B cell (primary cell): Measurements from ENCODE around the gene GANC. TPM values are rescaled to one million over a fixed set of nuclear protein-coding genes. Genes with fewer than 3 reads are reported as not detected.

ENCODE experiments used
- ATAC-seq: fragments of 200-7000 bp; cut with Tn5 transposase; one replicate; pipeline ENCODE4 v1.10.0; 2021; ENCODE audit warnings: low read depth, mild to moderate bottlenecking, moderate number of reproducible peaks, moderate library complexity
- CTCF ChIA-PET: fragments of 350-600 bp; sonication (Branson Sonifier 250); formaldehyde crosslinking; loops from one replicate; lab custom pipeline; 2021; ENCODE audit warnings: antibody characterized with exemption, inconsistent platforms; lab: Charles Lee
- POLR2A ChIA-PET: fragments of 350-600 bp; sonication (Branson Sonifier 250); formaldehyde crosslinking; loops from one replicate; lab custom pipeline; 2021; ENCODE audit warnings: antibody characterized with exemption; lab: Charles Lee
- DNase-seq: peaks from one replicate; pipeline ENCODE4 v3.0.0; 2013
- H2AFZ ChIP-seq: 2 replicates; pipeline ENCODE4 v1.6.1; 2012; ENCODE audit warnings: mild to moderate bottlenecking, low read depth, low read length; ENCODE audit not compliant: insufficient read depth, poor library complexity, severe bottlenecking
- H3K27ac ChIP-seq, 2 donors: 1 replicate in 1 of 2; 2 replicates in 1 of 2; pipeline ENCODE4 v1.5.1; 2012 to 2013; ENCODE audit warnings: low read length in 2 of 2, mild to moderate bottlenecking in 2 of 2, moderate library complexity in 1 of 2
- H3K27me3 ChIP-seq, 4 experiments: fragments of 200-600 bp in 1 of 4; sonication (generic) in 1 of 4; replicated peaks in 1 of 4; 1 replicate in 2 of 4; 2 replicates in 2 of 4; pipeline versions ENCODE4 v1.6.1 to v1.7.0; 2013 to 2016; ENCODE audit warnings: low read length in 3 of 4, mild to moderate bottlenecking in 2 of 4, mixed read lengths in 1 of 4, moderate library complexity in 1 of 4; ENCODE audit not compliant: insufficient read depth in 4 of 4, control insufficient read depth in 3 of 4; ENCODE audit errors: control extremely low read depth in 1 of 4
- H3K36me3 ChIP-seq, 2 experiments: replicated peaks in 1 of 2; 1 replicate in 1 of 2; 2 replicates in 1 of 2; pipeline versions ENCODE4 v1.6.1 to v1.7.1; 2013; ENCODE audit warnings: low read length in 1 of 2; ENCODE audit not compliant: insufficient read depth in 2 of 2, control insufficient read depth in 1 of 2; ENCODE audit errors: control extremely low read depth in 1 of 2, extremely low read depth in 1 of 2
- H3K4me1 ChIP-seq, 2 donors: fragments of 200-600 bp in 1 of 2; sonication (generic) in 1 of 2; 1 replicate in 1 of 2; 2 replicates in 1 of 2; pipeline versions ENCODE4 v1.5.1 to v1.6.1; 2013 to 2017; ENCODE audit warnings: low read length in 2 of 2; ENCODE audit not compliant: control insufficient read depth in 2 of 2, insufficient read depth in 2 of 2
- H3K4me2 ChIP-seq: replicated peaks from 2 replicates; pipeline ENCODE3; 2012; ENCODE audit warnings: mild to moderate bottlenecking, low read depth, low read length; ENCODE audit not compliant: poor library complexity, severe bottlenecking
- H3K4me3 ChIP-seq, 5 experiments: fragments of 200-600 bp in 1 of 5; sonication (generic) in 1 of 5; 1 replicate in 3 of 5; 2 replicates in 2 of 5; pipeline versions ENCODE4 v1.5.1 to v1.7.0; 2011 to 2016; ENCODE audit warnings: low read length in 4 of 5, mild to moderate bottlenecking in 4 of 5, low read depth in 2 of 5, control low read depth in 1 of 5, moderate library complexity in 1 of 5; ENCODE audit not compliant: insufficient read depth in 1 of 5; ENCODE audit errors: control extremely low read depth in 1 of 5, extremely low read depth in 1 of 5
- H3K79me2 ChIP-seq: fragments of 200-600 bp; sonication (generic); one replicate; pipeline ENCODE4 v1.6.0; 2016; ENCODE audit warnings: low read length; ENCODE audit not compliant: control insufficient read depth, insufficient read depth
- H3K9ac ChIP-seq: fragments of 200-600 bp; sonication (generic); 2 replicates; pipeline ENCODE4 v1.6.1; 2017; ENCODE audit warnings: mild to moderate bottlenecking, low read length, moderate library complexity
- H3K9me3 ChIP-seq, 3 donors: one replicate each; pipeline versions ENCODE4 v1.6.1 to v1.7.1; 2013; ENCODE audit warnings: low read length in 2 of 3; ENCODE audit not compliant: control insufficient read depth in 2 of 3, insufficient read depth in 1 of 3; ENCODE audit errors: control extremely low read depth in 1 of 3
- H4K20me1 ChIP-seq: 2 replicates; pipeline ENCODE4 v1.6.0; 2012; ENCODE audit warnings: mild to moderate bottlenecking, low read length; ENCODE audit not compliant: insufficient read depth, control insufficient read depth, poor library complexity, severe bottlenecking
- H3K27ac Mint-ChIP-seq: one replicate; pipeline ENCODE4 v1.8.0; 2021; ENCODE audit warnings: mixed read lengths
- H3K27me3 Mint-ChIP-seq: one replicate; pipeline ENCODE4 v1.8.0; 2021; ENCODE audit warnings: mixed read lengths
- H3K4me1 Mint-ChIP-seq: one replicate; pipeline ENCODE4 v1.8.0; 2021; ENCODE audit warnings: mixed read lengths
- H3K4me3 Mint-ChIP-seq: one replicate; pipeline ENCODE4 v1.8.0; 2021; ENCODE audit warnings: mixed read lengths
- H3K9me3 Mint-ChIP-seq: one replicate; pipeline ENCODE4 v1.8.0; 2022; ENCODE audit warnings: mixed read lengths; ENCODE audit not compliant: insufficient read depth
- EZH2 ChIP-seq: IDR thresholded peaks from 2 replicates; pipeline ENCODE4 v1.6.1; 2012; ENCODE audit warnings: borderline replicate concordance, low read depth, mild to moderate bottlenecking, moderate library complexity, low read length; ENCODE audit not compliant: insufficient read depth, poor library complexity, severe bottlenecking
- WGBS: methylation state at CpG from one replicate; pipeline ENCODE4 v1.1.5; 2013; ENCODE audit warnings: missing lambda C conversion rate; ENCODE audit not compliant: insufficient coverage; 5-methylcytosine and 5-hydroxymethylcytosine counted together
- intact Hi-C: fragments of 100-400 bp; cut with micrococcal nuclease; formaldehyde crosslinking; loops from one replicate; pipeline ENCODE4 v1.10.0; 2022
- polyA plus RNA-seq: library from polyadenylated mRNA; depleted of rRNA; stranded (reverse); fragments of >200 nt; gene quantifications from 2 replicates; pipeline ENCODE4 v1.2.3, GENCODE V29; 2012
- total RNA-seq, 2 donors: library from RNA; stranded (reverse); fragments of 120-200 nt in 1 of 2; gene quantifications; 1 replicate in 1 of 2; 2 replicates in 1 of 2; pipeline versions ENCODE4 v1.2.3 to v1.2.4, GENCODE V29; 2013 to 2022
- TF ChIP-seq, protein P1 (sequence below): fragments of 200-600 bp; IDR thresholded peaks from one replicate; pipeline ENCODE4 v1.8.0; 2022; ENCODE audit warnings: antibody characterized with exemption, mild to moderate bottlenecking

GANC gene
- total and polyA plus RNA-seq, 2 donors (not counting 1 experiment from before 2014, with no cell fraction given): 43.5 to 122 TPM

DNA sequence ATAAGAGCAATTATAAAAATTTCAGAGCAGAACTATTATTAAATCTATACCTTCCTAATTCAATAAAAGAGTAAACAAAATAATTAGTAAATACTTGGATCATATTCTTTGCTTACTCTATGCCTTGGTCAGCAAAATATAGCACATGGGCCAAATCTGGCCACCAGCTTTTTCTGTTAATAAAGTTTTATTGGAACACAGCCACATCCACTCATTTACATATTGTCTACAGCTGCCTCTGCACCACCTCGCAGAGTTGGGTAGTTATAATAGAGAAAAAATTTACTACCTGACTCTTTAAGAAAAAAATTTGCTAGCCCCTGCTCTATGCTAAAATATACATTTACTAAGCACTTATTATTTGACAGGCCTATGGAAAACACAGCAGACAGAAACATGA is 32.2 kb upstream of the GANC start:
- H4K20me1 ChIP-seq: peaks cover 5% of the 10 kb centered on the region
- H3K9me3 Mint-ChIP-seq: no peaks in the 10 kb centered on the region
- H3K79me2 ChIP-seq: peaks cover 7% of the 10 kb centered on the region
- H3K27ac Mint-ChIP-seq: no peak overlapping the region
- no peak for DNase-seq
- H3K4me3 ChIP-seq: no peak overlapping the region
- H3K4me2 ChIP-seq: no peak overlapping the region
- H3K4me1 ChIP-seq: no peaks in the 10 kb centered on the region
- H3K9ac ChIP-seq: no peak overlapping the region
- H2AFZ ChIP-seq: no peak overlapping the region
- ATAC-seq: no peak
- no peak overlapping the region for H3K4me3 Mint-ChIP-seq
- H3K27me3 Mint-ChIP-seq: no peaks in the 10 kb centered on the region
- POLR2A ChIA-PET: no interaction called here
- no peak overlapping the region for H3K27ac ChIP-seq
- TF ChIP-seq EZH2: no peak
- TF ChIP-seq, protein P1, sequence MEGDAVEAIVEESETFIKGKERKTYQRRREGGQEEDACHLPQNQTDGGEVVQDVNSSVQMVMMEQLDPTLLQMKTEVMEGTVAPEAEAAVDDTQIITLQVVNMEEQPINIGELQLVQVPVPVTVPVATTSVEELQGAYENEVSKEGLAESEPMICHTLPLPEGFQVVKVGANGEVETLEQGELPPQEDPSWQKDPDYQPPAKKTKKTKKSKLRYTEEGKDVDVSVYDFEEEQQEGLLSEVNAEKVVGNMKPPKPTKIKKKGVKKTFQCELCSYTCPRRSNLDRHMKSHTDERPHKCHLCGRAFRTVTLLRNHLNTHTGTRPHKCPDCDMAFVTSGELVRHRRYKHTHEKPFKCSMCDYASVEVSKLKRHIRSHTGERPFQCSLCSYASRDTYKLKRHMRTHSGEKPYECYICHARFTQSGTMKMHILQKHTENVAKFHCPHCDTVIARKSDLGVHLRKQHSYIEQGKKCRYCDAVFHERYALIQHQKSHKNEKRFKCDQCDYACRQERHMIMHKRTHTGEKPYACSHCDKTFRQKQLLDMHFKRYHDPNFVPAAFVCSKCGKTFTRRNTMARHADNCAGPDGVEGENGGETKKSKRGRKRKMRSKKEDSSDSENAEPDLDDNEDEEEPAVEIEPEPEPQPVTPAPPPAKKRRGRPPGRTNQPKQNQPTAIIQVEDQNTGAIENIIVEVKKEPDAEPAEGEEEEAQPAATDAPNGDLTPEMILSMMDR: no peak
- H3K36me3 ChIP-seq: peaks cover 16 to 50% of the 10 kb centered on the region in 2 experiments
- CTCF ChIA-PET: no interaction called here
- H3K4me1 Mint-ChIP-seq: no peaks in the 10 kb centered on the region
- intact Hi-C loops: no loop called here
- H3K9me3 ChIP-seq: no peaks in the 10 kb centered on the region
- no peaks in the 10 kb centered on the region for H3K27me3 ChIP-seq
- no CpG with 5 or more reads among the region's 1 CpG for WGBS

DNA sequence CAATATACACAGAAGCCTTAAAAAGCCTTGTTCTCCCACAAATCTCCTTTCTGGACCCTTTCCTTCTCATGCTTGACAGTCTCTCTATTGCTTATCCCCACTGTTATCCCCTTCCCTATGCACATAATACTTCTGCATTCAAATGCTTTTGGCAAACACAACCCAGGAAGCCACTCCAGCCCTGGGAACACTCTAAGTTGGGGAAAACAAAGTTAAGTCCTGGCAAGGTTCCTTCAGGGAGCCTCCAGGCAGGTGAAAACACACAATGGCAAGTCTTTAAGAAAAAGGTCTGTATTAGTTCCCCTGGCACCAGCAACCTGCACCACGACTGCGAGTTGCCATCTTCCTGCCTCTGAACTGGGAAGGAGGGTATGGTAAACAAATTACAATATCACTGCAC is 19.7 kb upstream of the GANC start:
- Histone ChIP-seq H3K79me2 (peaks cover 17% of the 10 kb centered on the region), H3K4me2 (no peak overlapping the region), H3K27me3 (no peaks in the 10 kb centered on the region), H2AFZ (no peak overlapping the region), H3K27ac (no peak overlapping the region), H3K9ac (no peak overlapping the region), H4K20me1 (peaks cover 4% of the 10 kb centered on the region), H3K36me3 (peaks cover 12 to 41% of the 10 kb centered on the region in 2 experiments), H3K4me1 (no peaks in the 10 kb centered on the region), H3K4me3 (no peak overlapping the region), H3K9me3 (peaks cover 0 to 6% (median 0%) of the 10 kb centered on the region in 3 donors)
- intact Hi-C loops: no loop called here
- ATAC-seq: no peak
- DNase-seq: no peak
- Mint-ChIP-seq H3K27ac (no peak overlapping the region), H3K4me3 (no peak overlapping the region), H3K9me3 (peaks cover 5% of the 10 kb centered on the region), H3K27me3 (no peaks in the 10 kb centered on the region), H3K4me1 (no peaks in the 10 kb centered on the region)
- ChIA-PET POLR2A (no interaction called here), CTCF (no interaction called here)
- TF ChIP-seq, protein P1: no peak
- TF ChIP-seq EZH2: no peak
- WGBS: no CpG with 5 or more reads among the region's 2 CpGs
